ENCODE data around the gene HEXA.
"Not testable (repeated sequence)": the region's sequence is repeated elsewhere in the genome, so short reads cannot be mapped to it uniquely, and the experiment has no call there.

The HEXA gene

GRCh38 chr15:72421484-72421883, 45.7 kb upstream of the HEXA start:
- TF ChIP-seq ZNF565 (CRISPR knock-in tag; conservative IDR thresholded peaks at IDR 0.05; ENCODE audit: low read depth) (no peak), BACH2 (CRISPR knock-in tag; IDR thresholded peaks at IDR 0.05; ENCODE audit: borderline replicate concordance) (no peak), TOX (CRISPR knock-in tag; IDR thresholded peaks at IDR 0.05; ENCODE audit: borderline replicate concordance) (no peak), OSR1 (CRISPR knock-in tag; IDR thresholded peaks at IDR 0.05) (no peak)
- no peak for ATAC-seq

GRCh38 chr15:72420576-72420975, 44.8 kb upstream of the HEXA start:
- ATAC-seq = no peak
- TF ChIP-seq GLIS3 (CRISPR knock-in tag; IDR thresholded peaks at IDR 0.05) (no peak), ARNTL (CRISPR knock-in tag; IDR thresholded peaks at IDR 0.05; ENCODE audit: borderline replicate concordance, low read depth) (no peak), ZNF70 (CRISPR knock-in tag; IDR thresholded peaks at IDR 0.05) (no peak), TOX (CRISPR knock-in tag; IDR thresholded peaks at IDR 0.05; ENCODE audit: borderline replicate concordance) (no peak), ZNF565 (CRISPR knock-in tag; conservative IDR thresholded peaks at IDR 0.05; ENCODE audit: low read depth) (no peak), PATZ1 (CRISPR knock-in tag; IDR thresholded peaks at IDR 0.05; ENCODE audit: borderline replicate concordance) (no peak), TSHZ2 (CRISPR knock-in tag; IDR thresholded peaks at IDR 0.05) (no peak), ESRRG (CRISPR knock-in tag; IDR thresholded peaks at IDR 0.05) (no peak), ZFP3 (CRISPR knock-in tag; IDR thresholded peaks at IDR 0.05) (no peak), ISL1 (CRISPR knock-in tag; IDR thresholded peaks at IDR 0.05) (no peak), CSDC2 (CRISPR knock-in tag; IDR thresholded peaks at IDR 0.05) (no peak), PPARA (CRISPR knock-in tag; IDR thresholded peaks at IDR 0.05; ENCODE audit: borderline replicate concordance) (no peak), RARB (CRISPR knock-in tag; IDR thresholded peaks at IDR 0.05) (no peak), TCF4 (CRISPR knock-in tag; IDR thresholded peaks at IDR 0.05; ENCODE audit: borderline replicate concordance) (no peak), ZNF8 (CRISPR knock-in tag; IDR thresholded peaks at IDR 0.05) (no peak), ZC3H10 (CRISPR knock-in tag; IDR thresholded peaks at IDR 0.05) (no peak), OSR1 (CRISPR knock-in tag; IDR thresholded peaks at IDR 0.05) (no peak), BACH2 (CRISPR knock-in tag; IDR thresholded peaks at IDR 0.05; ENCODE audit: borderline replicate concordance) (no peak), CSRNP3 (CRISPR knock-in tag; IDR thresholded peaks at IDR 0.05) (no peak)

- ATAC-seq = not testable (repeated sequence)
These were observed 44.0 kb upstream of the HEXA start for GRCh38 chr15:72419768-72420167.

- no peak for ATAC-seq
- no peak for TF ChIP-seq RARB (CRISPR knock-in tag; IDR thresholded peaks at IDR 0.05)
- TF ChIP-seq TOX (CRISPR knock-in tag; IDR thresholded peaks at IDR 0.05; ENCODE audit: borderline replicate concordance) = no peak
- TF ChIP-seq GLIS3 (CRISPR knock-in tag; IDR thresholded peaks at IDR 0.05) = no peak
- TF ChIP-seq POU6F1 (CRISPR knock-in tag; IDR thresholded peaks at IDR 0.05; ENCODE audit: borderline replicate concordance, low read depth) = no peak
- TF ChIP-seq PATZ1 (CRISPR knock-in tag; IDR thresholded peaks at IDR 0.05; ENCODE audit: borderline replicate concordance) = no peak
- no peak for TF ChIP-seq SNAI2 (CRISPR knock-in tag; IDR thresholded peaks at IDR 0.05)
- TF ChIP-seq ZNF565 (CRISPR knock-in tag; conservative IDR thresholded peaks at IDR 0.05; ENCODE audit: low read depth) = no peak
- no peak for TF ChIP-seq ISL1 (CRISPR knock-in tag; IDR thresholded peaks at IDR 0.05)
- no peak for TF ChIP-seq TSHZ2 (CRISPR knock-in tag; IDR thresholded peaks at IDR 0.05)
- no peak for TF ChIP-seq ZNF8 (CRISPR knock-in tag; IDR thresholded peaks at IDR 0.05)
- TF ChIP-seq ZC3H10 (CRISPR knock-in tag; IDR thresholded peaks at IDR 0.05) = no peak
- no peak for TF ChIP-seq TCF4 (CRISPR knock-in tag; IDR thresholded peaks at IDR 0.05; ENCODE audit: borderline replicate concordance)
- no peak for TF ChIP-seq ZFP30 (CRISPR knock-in tag; IDR thresholded peaks at IDR 0.05)
- no peak for TF ChIP-seq PPARA (CRISPR knock-in tag; IDR thresholded peaks at IDR 0.05; ENCODE audit: borderline replicate concordance)
- TF ChIP-seq CSDC2 (CRISPR knock-in tag; IDR thresholded peaks at IDR 0.05) = no peak
- no peak for TF ChIP-seq OSR1 (CRISPR knock-in tag; IDR thresholded peaks at IDR 0.05)
- no peak for TF ChIP-seq ARNTL (CRISPR knock-in tag; IDR thresholded peaks at IDR 0.05; ENCODE audit: borderline replicate concordance, low read depth)
These were observed 39.5 kb upstream of the HEXA start for GRCh38 chr15:72415304-72415703.
